DND-41 (cell line): ENCODE results near the gene BCAP31.

ENCODE experiments used
- ATAC-seq: fragments of 200-7000 bp; cut with Tn5 transposase; 3 replicates; pipeline ENCODE4 v1.9.1; 2021; ENCODE audit warnings: low read depth; ENCODE audit not compliant: insufficient read depth
- DNase-seq: peaks from one replicate; pipeline ENCODE4 v3.0.0-alpha.2; 2020
- H2AFZ ChIP-seq: 2 replicates; pipeline ENCODE4 v1.6.0; 2012; ENCODE audit warnings: low read depth, low read length
- H3K27ac ChIP-seq: 2 replicates; pipeline ENCODE4 v1.5.1; 2012; ENCODE audit warnings: low read length, inconsistent platforms
- H3K27me3 ChIP-seq: fragments of 200-600 bp; sonication (generic); 2 replicates; pipeline ENCODE4 v1.6.0; 2012; ENCODE audit warnings: low read length, mild to moderate bottlenecking, inconsistent platforms; ENCODE audit not compliant: insufficient read depth, poor library complexity
- H3K36me3 ChIP-seq: 2 replicates; pipeline ENCODE4 v1.5.1; 2012; ENCODE audit warnings: low read length, inconsistent platforms; ENCODE audit not compliant: insufficient read depth
- H3K4me1 ChIP-seq: 2 replicates; pipeline ENCODE4 v1.5.1; 2012; ENCODE audit warnings: mild to moderate bottlenecking, low read length; ENCODE audit not compliant: insufficient read depth
- H3K4me2 ChIP-seq: 2 replicates; pipeline ENCODE4 v1.6.0; 2012; ENCODE audit warnings: mild to moderate bottlenecking, moderate library complexity, low read length, inconsistent platforms; ENCODE audit not compliant: insufficient read depth
- H3K4me3 ChIP-seq, 2 experiments: fragments of 200-600 bp in 1 of 2; shearing (Covaris generic) in 1 of 2; 2 replicates each; pipeline ENCODE4 v1.5.1; 2012 to 2016; ENCODE audit warnings: inconsistent platforms in 2 of 2, low read length in 2 of 2, mild to moderate bottlenecking in 2 of 2, low read depth in 1 of 2, moderate library complexity in 1 of 2
- H3K79me2 ChIP-seq: 2 replicates; pipeline ENCODE4 v1.6.0; 2012; ENCODE audit warnings: low read length, inconsistent platforms; ENCODE audit not compliant: insufficient read depth
- H3K9ac ChIP-seq: 2 replicates; pipeline ENCODE4 v1.6.0; 2012; ENCODE audit warnings: low read depth, mild to moderate bottlenecking, inconsistent platforms, low read length, moderate library complexity
- H3K9me3 ChIP-seq: 2 replicates; pipeline ENCODE4 v1.5.1; 2012; ENCODE audit warnings: low read length, moderate library complexity, mild to moderate bottlenecking, inconsistent platforms; ENCODE audit not compliant: insufficient read depth, severe bottlenecking
- H4K20me1 ChIP-seq: 2 replicates; pipeline ENCODE4 v1.6.0; 2012; ENCODE audit warnings: low read length; ENCODE audit not compliant: insufficient read depth
- EZH2 ChIP-seq: IDR thresholded peaks from 3 replicates; pipeline ENCODE4 v1.6.1; 2012; ENCODE audit warnings: borderline replicate concordance, low read depth, mild to moderate bottlenecking, moderate library complexity, low read length, inconsistent platforms; ENCODE audit not compliant: severe bottlenecking
- TF ChIP-seq, protein P1 (sequence below): IDR thresholded peaks from 2 replicates; pipeline ENCODE4 v1.5.1; 2012; ENCODE audit warnings: borderline replicate concordance, low read length, moderate library complexity, mild to moderate bottlenecking; ENCODE audit not compliant: poor library complexity, severe bottlenecking; ENCODE audit errors: extremely low read depth

BCAP31 gene

DNA sequence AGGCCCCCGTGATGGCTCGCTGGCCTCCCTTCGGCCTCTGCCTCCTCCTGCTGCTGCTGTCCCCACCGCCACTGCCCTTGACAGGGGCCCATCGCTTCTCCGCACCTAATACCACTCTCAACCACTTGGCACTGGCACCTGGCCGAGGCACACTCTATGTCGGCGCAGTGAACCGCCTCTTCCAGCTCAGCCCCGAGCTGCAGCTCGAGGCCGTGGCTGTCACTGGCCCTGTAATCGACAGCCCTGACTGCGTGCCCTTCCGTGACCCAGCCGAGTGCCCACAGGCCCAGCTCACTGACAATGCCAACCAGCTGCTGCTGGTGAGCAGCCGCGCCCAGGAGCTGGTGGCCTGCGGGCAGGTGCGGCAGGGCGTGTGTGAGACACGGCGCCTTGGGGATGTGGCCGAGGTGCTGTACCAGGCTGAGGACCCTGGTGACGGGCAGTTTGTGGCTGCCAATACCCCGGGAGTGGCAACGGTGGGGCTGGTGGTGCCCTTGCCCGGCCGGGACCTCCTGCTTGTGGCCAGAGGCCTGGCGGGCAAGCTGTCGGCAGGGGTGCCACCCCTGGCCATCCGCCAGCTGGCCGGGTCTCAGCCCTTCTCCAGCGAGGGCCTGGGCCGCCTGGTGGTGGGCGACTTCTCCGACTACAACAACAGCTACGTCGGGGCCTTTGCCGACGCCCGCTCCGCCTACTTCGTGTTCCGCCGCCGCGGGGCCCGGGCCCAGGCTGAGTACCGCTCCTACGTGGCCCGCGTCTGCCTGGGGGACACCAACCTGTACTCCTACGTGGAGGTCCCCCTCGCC is 42.9 kb upstream of the BCAP31 start:
- Histone ChIP-seq H3K4me2 (peak overlapping the region; percentile 59), H3K36me3 (no peaks in the 10 kb centered on the region), H3K9me3 (no peaks in the 10 kb centered on the region), H3K27ac (0 out of 2 replicates have a peak overlapping the region, but pooled peaks have one; percentile 32), H3K4me1 (peaks cover 24% of the 10 kb centered on the region), H3K27me3 (no peaks in the 10 kb centered on the region), H3K9ac (peak overlapping the region; percentile 41), H3K79me2 (no peaks in the 10 kb centered on the region), H4K20me1 (peaks cover 4% of the 10 kb centered on the region; the same call in 1 of the 2 replicates), H3K4me3 (peak overlapping the region in 1 of 2 experiments; percentile 45; a peak in 1 of 4 replicates), H2AFZ (no peak overlapping the region)
- TF ChIP-seq, protein P1, sequence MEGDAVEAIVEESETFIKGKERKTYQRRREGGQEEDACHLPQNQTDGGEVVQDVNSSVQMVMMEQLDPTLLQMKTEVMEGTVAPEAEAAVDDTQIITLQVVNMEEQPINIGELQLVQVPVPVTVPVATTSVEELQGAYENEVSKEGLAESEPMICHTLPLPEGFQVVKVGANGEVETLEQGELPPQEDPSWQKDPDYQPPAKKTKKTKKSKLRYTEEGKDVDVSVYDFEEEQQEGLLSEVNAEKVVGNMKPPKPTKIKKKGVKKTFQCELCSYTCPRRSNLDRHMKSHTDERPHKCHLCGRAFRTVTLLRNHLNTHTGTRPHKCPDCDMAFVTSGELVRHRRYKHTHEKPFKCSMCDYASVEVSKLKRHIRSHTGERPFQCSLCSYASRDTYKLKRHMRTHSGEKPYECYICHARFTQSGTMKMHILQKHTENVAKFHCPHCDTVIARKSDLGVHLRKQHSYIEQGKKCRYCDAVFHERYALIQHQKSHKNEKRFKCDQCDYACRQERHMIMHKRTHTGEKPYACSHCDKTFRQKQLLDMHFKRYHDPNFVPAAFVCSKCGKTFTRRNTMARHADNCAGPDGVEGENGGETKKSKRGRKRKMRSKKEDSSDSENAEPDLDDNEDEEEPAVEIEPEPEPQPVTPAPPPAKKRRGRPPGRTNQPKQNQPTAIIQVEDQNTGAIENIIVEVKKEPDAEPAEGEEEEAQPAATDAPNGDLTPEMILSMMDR: no peak
- no peak for TF ChIP-seq EZH2
- ATAC-seq (no peak), DNase-seq (no peak)

DNA sequence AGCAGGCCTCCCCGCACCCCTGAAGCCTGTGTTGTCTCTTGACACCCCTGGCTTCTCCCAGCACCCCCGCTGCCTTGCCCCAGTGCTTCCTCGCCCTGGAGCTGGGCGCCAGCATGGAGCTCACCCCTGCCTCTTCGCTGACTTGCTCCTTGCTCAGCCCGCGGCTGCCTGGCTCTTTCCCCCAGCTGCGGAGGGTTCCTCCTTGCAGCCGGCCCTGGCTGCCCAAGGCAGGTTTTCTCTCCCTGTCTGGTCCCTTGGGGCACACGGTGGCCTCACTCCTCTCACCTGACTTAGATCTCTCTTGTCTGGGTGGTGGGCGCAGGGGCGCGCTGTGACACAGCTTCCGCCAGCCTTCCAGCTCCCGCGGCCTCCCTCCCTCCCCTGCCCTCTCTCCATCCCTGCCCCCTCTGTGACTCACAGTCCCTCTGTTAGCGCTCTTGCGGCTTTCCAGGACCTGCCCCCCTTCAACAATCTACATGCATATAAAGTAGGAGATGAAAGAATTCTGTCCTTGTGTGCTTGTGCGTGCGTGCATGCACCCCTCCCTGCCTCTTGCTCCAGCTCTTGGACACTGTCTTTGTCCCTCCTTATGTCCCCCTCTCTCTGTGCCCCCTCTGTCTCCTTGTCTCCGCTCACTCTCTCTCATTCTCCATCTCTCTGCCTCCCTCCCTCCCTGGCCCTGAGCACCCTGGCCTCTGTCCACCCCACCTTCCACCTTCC is 42.1 kb upstream of the BCAP31 start:
- H3K4me1 ChIP-seq: peaks cover 24% of the 10 kb centered on the region
- H3K27me3 ChIP-seq: no peaks in the 10 kb centered on the region
- no peaks in the 10 kb centered on the region for H3K9me3 ChIP-seq
- peaks cover 4% of the 10 kb centered on the region; the same call in 1 of the 2 replicates for H4K20me1 ChIP-seq
- H3K27ac ChIP-seq: peak overlapping the region; percentile 64; the same call in 1 of the 2 replicates
- peak; percentile 91 for ATAC-seq
- H2AFZ ChIP-seq: peak overlapping the region; percentile 64
- H3K79me2 ChIP-seq: no peaks in the 10 kb centered on the region
- H3K36me3 ChIP-seq: no peaks in the 10 kb centered on the region
- TF ChIP-seq, protein P1: no peak
- no peak for TF ChIP-seq EZH2
- peak overlapping the region; percentile 59 for H3K4me2 ChIP-seq
- peak overlapping the region in 1 of 2 experiments; percentile 45; a peak in 2 of 4 replicates for H3K4me3 ChIP-seq
- H3K9ac ChIP-seq: peak overlapping the region; percentile 41
- peak; percentile 78 for DNase-seq

DNA sequence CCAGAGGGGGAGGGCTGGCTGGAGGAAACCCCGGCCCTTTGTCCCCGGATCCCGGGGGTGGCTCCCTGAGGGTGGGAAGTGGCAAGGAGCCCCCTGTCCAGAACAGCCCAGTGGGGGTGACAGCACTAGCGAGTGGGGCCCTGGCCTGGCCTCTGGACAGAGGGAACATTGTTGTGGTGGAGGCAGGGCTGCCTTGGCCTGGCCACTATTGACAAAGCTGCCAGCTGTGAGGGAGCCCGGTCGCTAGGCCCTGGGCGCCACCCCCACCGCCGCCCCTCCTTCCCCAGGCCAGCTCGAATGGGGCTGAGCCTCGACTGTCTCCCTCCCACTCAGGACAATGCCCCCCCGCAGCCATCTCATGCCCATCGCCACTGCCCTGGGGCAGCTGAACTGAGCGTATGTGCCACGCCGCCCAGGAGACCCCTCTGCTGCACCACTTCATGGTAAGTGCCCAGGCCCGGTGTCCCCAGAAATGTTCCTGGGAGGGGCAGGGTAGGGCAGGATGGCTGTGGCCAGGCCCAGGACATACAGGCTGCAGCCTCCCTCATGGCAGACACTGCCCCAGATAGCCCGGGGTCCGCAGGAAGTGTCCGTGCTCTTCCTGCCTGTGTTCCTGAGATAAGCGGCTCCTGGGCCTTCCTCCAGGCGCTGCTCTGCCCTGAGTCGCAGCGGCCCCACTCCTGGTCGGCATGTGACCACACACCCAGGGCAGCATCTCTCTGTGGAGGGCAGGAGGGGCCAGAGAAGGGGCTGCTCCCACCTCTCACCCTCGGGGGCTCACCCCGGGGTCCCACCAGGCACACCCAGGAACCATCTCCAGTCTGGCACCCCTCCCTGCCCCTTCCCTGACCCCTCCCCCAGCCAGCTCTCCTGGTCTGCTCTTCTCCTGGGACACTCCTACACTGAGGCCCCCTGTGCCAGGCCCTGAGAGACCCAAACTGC is 41.2 kb upstream of the BCAP31 start:
- peaks cover 24% of the 10 kb centered on the region for H3K4me1 ChIP-seq
- no peak overlapping the region for H2AFZ ChIP-seq
- peak overlapping the region in 1 of 2 experiments; percentile 45; a peak in 1 of 4 replicates for H3K4me3 ChIP-seq
- peaks cover 4% of the 10 kb centered on the region; the same call in 1 of the 2 replicates for H4K20me1 ChIP-seq
- H3K9me3 ChIP-seq: no peaks in the 10 kb centered on the region
- H3K4me2 ChIP-seq: peak overlapping the region; percentile 59
- TF ChIP-seq, protein P1: no peak
- no peak for TF ChIP-seq EZH2
- ATAC-seq (no peak), DNase-seq (no peak)
- no peaks in the 10 kb centered on the region for H3K27me3 ChIP-seq
- H3K27ac ChIP-seq: no peak overlapping the region
- peak overlapping the region; percentile 41; the same call in 1 of the 2 replicates for H3K9ac ChIP-seq
- no peaks in the 10 kb centered on the region for H3K79me2 ChIP-seq
- H3K36me3 ChIP-seq: no peaks in the 10 kb centered on the region
